Kidney (tissue), 14 donors: Measurements from ENCODE around the gene TRIP13. TPM values are rescaled to one million over a fixed set of nuclear protein-coding genes. Genes with fewer than 3 reads are reported as not detected.

ENCODE experiments used
- DNase-seq, 5 donors: peaks; one replicate each; pipeline ENCODE4 v3.0.0-alpha.2; 2013 to 2020
- FAIRE-seq: peaks from 2 replicates; lab custom pipeline; 2012; peaks lifted over from hg19 to GRCh38; lab: Jason Lieb, UNC
- H3K27ac ChIP-seq, 2 donors: one replicate each; pipeline ENCODE4 v1.7.0; 2013; ENCODE audit warnings: low read depth in 2 of 2, low read length in 2 of 2, inconsistent platforms in 1 of 2
- H3K27me3 ChIP-seq: one replicate; pipeline ENCODE4 v1.7.1; 2013; ENCODE audit warnings: low read length, inconsistent platforms; ENCODE audit not compliant: control insufficient read depth, insufficient read depth
- H3K36me3 ChIP-seq, 3 donors: one replicate each; pipeline versions ENCODE4 v1.7.0 to v1.7.1; 2013; ENCODE audit warnings: low read length in 3 of 3, control low read depth in 1 of 3, inconsistent platforms in 1 of 3; ENCODE audit not compliant: insufficient read depth in 3 of 3, control insufficient read depth in 2 of 3
- H3K4me1 ChIP-seq, 3 donors: one replicate each; pipeline versions ENCODE4 v1.7.0 to v1.7.1; 2013; ENCODE audit warnings: low read length in 3 of 3, inconsistent platforms in 1 of 3, low read depth in 1 of 3; ENCODE audit not compliant: control insufficient read depth in 2 of 3, insufficient read depth in 2 of 3
- H3K4me3 ChIP-seq, 3 donors: one replicate each; pipeline versions ENCODE4 v1.7.0 to v1.8.1; 2013; ENCODE audit warnings: low read length in 3 of 3, control low read depth in 1 of 3, inconsistent platforms in 1 of 3
- H3K9ac ChIP-seq, 3 donors: one replicate each; pipeline versions ENCODE4 v1.7.0 to v1.7.1; 2013; ENCODE audit warnings: low read length in 3 of 3, control low read depth in 1 of 3, inconsistent platforms in 1 of 3
- H3K9me3 ChIP-seq, 3 donors: one replicate each; pipeline versions ENCODE4 v1.7.0 to v1.7.1; 2013; ENCODE audit warnings: low read length in 3 of 3, control low read depth in 1 of 3, inconsistent platforms in 1 of 3; ENCODE audit not compliant: control insufficient read depth in 2 of 3, insufficient read depth in 1 of 3
- intact Hi-C: fragments of 100-400 bp; cut with DNase I; formaldehyde crosslinking; loops from one replicate; pipeline ENCODE4 v1.11.1; 2022
- polyA plus RNA-seq: library from polyadenylated mRNA; stranded (reverse); fragments of 350-450 nt; fragmentation: Illumina TruSeq; extraction: RNeasy Lipid Tissue Mini Kit (QIAGEN cat#74804); gene quantifications from one replicate; pipeline ENCODE4 v1.2.3, GENCODE V29; 2014; ENCODE audit warnings: low read depth, low replicate concordance; ENCODE audit not compliant: insufficient read depth
- total RNA-seq: library from RNA; stranded (reverse); fragmentation: NEBNext Ultra II Directional; extraction: Animal tissue kit (Norgen Biotek cat#: 25700); gene quantifications from one replicate; pipeline ENCODE4 v1.2.1, GENCODE V29; 2021
- TF ChIP-seq, protein P1 (sequence below): IDR thresholded peaks from 3 replicates; pipeline ENCODE4 v1.5.1; 2012; ENCODE audit warnings: mild to moderate bottlenecking, moderate library complexity, borderline replicate concordance; ENCODE audit not compliant: insufficient read depth; ENCODE audit errors: extremely low read depth
- donor health status: control.
- donor health status: control.
- donor health status: control.
- donor health status: control.
- donor health status: control.
- donor health status: DM: yes; HTN: yes; CAD: no.
- donor health status: Normal renal cell carcinoma (clear cell type).

The TRIP13 gene
- total and polyA plus RNA-seq, 2 donors from 2014 or later: 0.86 to 1.6 TPM

DNA sequence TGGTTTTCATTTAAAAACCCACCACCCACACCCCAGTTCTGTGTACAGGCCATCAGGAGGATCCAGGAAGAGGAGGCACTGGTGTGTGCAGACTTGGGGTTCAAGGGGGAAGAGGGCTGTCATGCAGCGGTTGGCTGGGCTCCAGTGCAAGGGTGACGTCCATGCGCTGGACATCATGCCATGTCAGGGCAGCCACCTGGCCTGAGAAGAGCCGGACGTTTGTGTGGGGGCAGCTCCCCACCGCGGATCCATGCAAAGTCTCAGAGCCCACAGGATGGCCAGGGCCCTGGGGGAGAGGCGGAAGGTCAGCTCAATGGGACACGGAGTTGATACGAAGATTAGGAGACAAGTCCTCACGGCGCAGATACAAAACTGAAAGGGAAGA lies 11.1 kb upstream of the TRIP13 start:
- H3K36me3 ChIP-seq: peaks cover 5 to 59% (median 52%) of the 10 kb centered on the region in 3 donors
- no peak overlapping the region for H3K27ac ChIP-seq
- H3K9ac ChIP-seq: no peak overlapping the region
- intact Hi-C loops: no loop called here
- no peaks in the 10 kb centered on the region for H3K9me3 ChIP-seq
- TF ChIP-seq, protein P1, sequence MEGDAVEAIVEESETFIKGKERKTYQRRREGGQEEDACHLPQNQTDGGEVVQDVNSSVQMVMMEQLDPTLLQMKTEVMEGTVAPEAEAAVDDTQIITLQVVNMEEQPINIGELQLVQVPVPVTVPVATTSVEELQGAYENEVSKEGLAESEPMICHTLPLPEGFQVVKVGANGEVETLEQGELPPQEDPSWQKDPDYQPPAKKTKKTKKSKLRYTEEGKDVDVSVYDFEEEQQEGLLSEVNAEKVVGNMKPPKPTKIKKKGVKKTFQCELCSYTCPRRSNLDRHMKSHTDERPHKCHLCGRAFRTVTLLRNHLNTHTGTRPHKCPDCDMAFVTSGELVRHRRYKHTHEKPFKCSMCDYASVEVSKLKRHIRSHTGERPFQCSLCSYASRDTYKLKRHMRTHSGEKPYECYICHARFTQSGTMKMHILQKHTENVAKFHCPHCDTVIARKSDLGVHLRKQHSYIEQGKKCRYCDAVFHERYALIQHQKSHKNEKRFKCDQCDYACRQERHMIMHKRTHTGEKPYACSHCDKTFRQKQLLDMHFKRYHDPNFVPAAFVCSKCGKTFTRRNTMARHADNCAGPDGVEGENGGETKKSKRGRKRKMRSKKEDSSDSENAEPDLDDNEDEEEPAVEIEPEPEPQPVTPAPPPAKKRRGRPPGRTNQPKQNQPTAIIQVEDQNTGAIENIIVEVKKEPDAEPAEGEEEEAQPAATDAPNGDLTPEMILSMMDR: no peak
- FAIRE-seq (no peak), DNase-seq (peak in 1 of 5 donors; percentile 42)
- no peaks in the 10 kb centered on the region for H3K4me1 ChIP-seq
- no peaks in the 10 kb centered on the region for H3K27me3 ChIP-seq
- no peak overlapping the region for H3K4me3 ChIP-seq

DNA sequence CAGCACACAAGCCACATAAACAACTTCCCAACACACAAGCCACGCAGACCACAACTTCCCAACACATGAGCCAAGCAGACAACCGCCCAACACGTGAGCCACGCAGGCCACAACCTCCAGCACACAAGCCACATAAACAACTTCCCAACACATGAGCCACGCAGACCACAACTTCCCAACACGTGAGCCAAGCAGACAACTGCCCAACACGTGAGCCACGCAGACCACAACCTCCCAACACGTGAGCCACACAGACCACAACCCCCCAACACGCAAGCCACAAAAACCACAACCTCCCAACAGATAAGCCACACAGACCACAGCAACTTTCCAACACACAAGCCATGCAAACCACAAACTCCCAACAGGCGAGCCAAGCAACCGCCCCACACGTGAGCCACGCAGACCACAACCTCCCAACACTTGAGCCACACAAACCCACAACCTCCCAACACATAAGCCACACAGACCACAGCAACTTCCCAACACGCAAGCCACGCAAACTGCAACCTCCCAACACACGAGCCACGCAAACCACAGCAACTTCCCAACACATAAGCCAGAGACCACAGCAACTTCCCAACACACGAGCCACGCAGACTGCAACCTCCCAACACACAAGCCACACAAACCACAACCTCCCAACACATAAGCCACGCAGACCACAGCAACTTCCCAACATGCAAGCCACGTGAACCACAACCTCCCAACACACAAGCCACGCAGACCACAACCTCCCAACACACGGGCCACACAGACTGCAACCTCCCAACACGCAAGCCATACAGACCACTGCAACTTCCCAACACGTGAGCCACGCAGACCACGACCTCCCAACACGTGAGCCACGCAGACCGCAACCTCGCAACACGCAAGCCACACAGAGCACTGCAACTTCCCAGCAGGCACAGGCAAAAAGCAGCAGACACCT lies 10.2 kb upstream of the TRIP13 start:
- TF ChIP-seq, protein P1: no peak
- Histone ChIP-seq H3K9me3 (no peaks in the 10 kb centered on the region), H3K27me3 (no peaks in the 10 kb centered on the region), H3K4me1 (no peaks in the 10 kb centered on the region), H3K36me3 (peaks cover 5 to 65% (median 55%) of the 10 kb centered on the region in 3 donors), H3K9ac (no peak overlapping the region), H3K4me3 (no peak overlapping the region), H3K27ac (no peak overlapping the region)
- no peak for FAIRE-seq
- intact Hi-C loops: no loop called here
- peak in 1 of 5 donors; percentile 44 for DNase-seq

DNA sequence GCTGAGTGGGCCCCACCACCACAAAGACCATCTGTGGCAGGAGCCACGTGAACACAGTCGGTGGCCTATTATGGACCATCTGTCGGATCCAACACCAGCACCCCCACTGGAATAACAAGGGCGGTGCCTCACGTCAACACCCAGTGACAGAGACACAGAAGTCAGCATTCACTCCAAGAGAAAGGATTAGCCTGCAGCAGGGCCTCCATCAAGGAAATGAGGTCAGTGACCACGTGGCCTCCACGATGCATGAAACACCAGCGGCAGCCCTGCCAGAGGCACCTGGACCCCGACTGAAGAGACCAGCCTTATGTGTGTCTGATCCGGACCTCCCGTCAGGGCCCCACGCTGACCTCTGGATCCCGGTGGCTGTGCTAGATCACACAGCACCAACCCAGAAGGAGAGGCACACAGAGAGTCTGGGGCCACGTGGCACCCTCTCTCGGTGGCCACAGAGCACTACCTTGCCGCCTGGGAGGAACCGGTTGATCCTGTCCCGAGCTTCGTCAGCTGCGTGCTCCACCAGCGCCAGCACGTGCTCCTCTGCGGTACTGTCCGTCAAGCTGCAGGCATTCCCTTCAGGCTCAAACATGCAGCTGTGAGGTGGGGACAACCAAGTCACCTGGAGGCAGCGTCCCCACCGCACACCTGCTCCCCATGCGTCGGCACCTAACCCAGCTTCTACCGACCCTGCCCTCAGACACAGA lies 9.1 kb upstream of the TRIP13 start:
- H3K9me3 ChIP-seq: no peaks in the 10 kb centered on the region
- no peak overlapping the region for H3K4me3 ChIP-seq
- TF ChIP-seq, protein P1: no peak
- peak in 1 of 5 donors; percentile 22 for DNase-seq
- peaks cover 7 to 63% (median 51%) of the 10 kb centered on the region in 3 donors for H3K36me3 ChIP-seq
- FAIRE-seq: no peak
- no peak overlapping the region for H3K9ac ChIP-seq
- intact Hi-C loops: no loop called here
- no peaks in the 10 kb centered on the region for H3K4me1 ChIP-seq
- no peaks in the 10 kb centered on the region for H3K27me3 ChIP-seq
- H3K27ac ChIP-seq: no peak overlapping the region
